A673 (cell line): Measurements from ENCODE around the gene WNT8B. TPM values are rescaled to one million over a fixed set of nuclear protein-coding genes. Genes with fewer than 3 reads are reported as not detected.

Experiments
- BruUV-seq: library from RNA; stranded (reverse); fragments of 400-500 nt; replicated peaks from 2 replicates; lab custom pipeline; 2021; lab: Mats Ljungman, UMichigan
- CTCF ChIA-PET: fragments of 300-600 bp; sonication (Branson Sonifier 250); formaldehyde crosslinking; loops from one replicate; lab custom pipeline; 2022; ENCODE audit warnings: antibody characterized with exemption; lab: Charles Lee
- POLR2A ChIA-PET: fragments of 300-600 bp; sonication (Branson Sonifier 250); formaldehyde crosslinking; loops from one replicate; lab custom pipeline; 2022; ENCODE audit warnings: antibody characterized with exemption; ENCODE audit not compliant: low non-redundant PET; lab: Charles Lee
- DNase-seq: peaks from one replicate; pipeline ENCODE4 v3.0.0-alpha.2; 2015; ENCODE audit warnings: low spot score
- H3K27ac ChIP-seq: fragments of 200-600 bp; sonication (generic); 2 replicates; pipeline ENCODE4 v1.5.1; 2016; ENCODE audit warnings: mixed run types, low read depth, mild to moderate bottlenecking, mixed read lengths, antibody characterized with exemption, low read length; ENCODE audit not compliant: poor library complexity, severe bottlenecking
- H3K27me3 ChIP-seq: fragments of 200-600 bp; sonication (generic); replicated peaks from 2 replicates; pipeline ENCODE4 v1.6.1; 2017; ENCODE audit warnings: mixed run types, low read depth, mild to moderate bottlenecking, mixed read lengths, antibody characterized with exemption, low read length; ENCODE audit not compliant: insufficient read depth, poor library complexity
- H3K36me3 ChIP-seq: fragments of 200-600 bp; sonication (generic); 2 replicates; pipeline ENCODE4 v1.6.1; 2016; ENCODE audit warnings: mixed run types, mild to moderate bottlenecking, mixed read lengths, antibody characterized with exemption, low read length; ENCODE audit not compliant: insufficient read depth, poor library complexity, severe bottlenecking
- H3K4me1 ChIP-seq: fragments of 200-600 bp; sonication (generic); 2 replicates; pipeline ENCODE4 v1.6.1; 2017; ENCODE audit warnings: mixed run types, mild to moderate bottlenecking, mixed read lengths, antibody characterized with exemption, low read length; ENCODE audit not compliant: insufficient read depth, poor library complexity, severe bottlenecking
- H3K4me3 ChIP-seq: fragments of 200-600 bp; sonication (generic); 2 replicates; pipeline ENCODE4 v1.5.1; 2016; ENCODE audit warnings: low read depth, mixed run types, mild to moderate bottlenecking, mixed read lengths, low read length; ENCODE audit not compliant: poor library complexity, severe bottlenecking
- H3K9me3 ChIP-seq: fragments of 200-600 bp; sonication (generic); 2 replicates; pipeline ENCODE4 v1.6.1; 2016; ENCODE audit warnings: mixed run types, low read depth, mild to moderate bottlenecking, mixed read lengths, antibody characterized with exemption, low read length; ENCODE audit not compliant: poor library complexity, severe bottlenecking
- EZH2 ChIP-seq: fragments of 200-600 bp; sonication (generic); IDR thresholded peaks from 2 replicates; pipeline ENCODE4 v1.6.1; 2017; ENCODE audit warnings: borderline replicate concordance, low read depth, mild to moderate bottlenecking, mixed read lengths, antibody characterized with exemption, low read length; ENCODE audit not compliant: poor library complexity, severe bottlenecking
- intact Hi-C: fragments of 100-400 bp; cut with micrococcal nuclease; formaldehyde crosslinking; loops from one replicate; pipeline ENCODE4 v1.10.0; 2022; ENCODE audit not compliant: unreplicated experiment
- total RNA-seq: library from RNA; stranded (reverse); gene quantifications from 2 replicates; pipeline ENCODE4 v1.2.3, GENCODE V29; 2021
- TF ChIP-seq, protein P1 (sequence below): fragments of 300-800, 200-600 bp; sonication (generic); conservative IDR thresholded peaks from 2 replicates; pipeline ENCODE4 v1.5.1; 2017; ENCODE audit warnings: low read depth, mild to moderate bottlenecking, antibody characterized with exemption, low read length, moderate library complexity, mixed read lengths

The WNT8B gene
- total RNA-seq, 1 experiment from 2014 or later: not detected

DNA sequence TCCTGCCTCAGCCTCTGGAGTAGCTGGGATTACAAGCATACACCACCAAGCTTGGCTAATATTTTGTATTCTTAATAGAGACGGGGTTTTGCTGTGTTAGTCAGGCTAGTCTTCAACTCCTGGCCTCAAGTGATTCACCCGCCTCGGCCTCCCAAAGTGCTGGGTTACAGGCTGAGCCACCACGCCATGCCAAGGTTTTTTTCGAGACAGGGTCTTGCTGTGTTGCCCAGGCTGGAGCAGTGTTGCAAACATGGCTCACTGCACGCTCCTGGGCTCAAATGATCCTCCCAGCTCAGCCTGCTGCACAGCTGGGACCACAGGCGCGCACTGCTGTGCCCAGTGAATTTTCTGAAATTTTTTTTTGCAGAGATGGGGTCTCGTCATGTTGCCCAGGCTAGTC is 60.1 kb downstream of the WNT8B start:
- H3K27me3 ChIP-seq: no peaks in the 10 kb centered on the region
- intact Hi-C loops: no loop called here
- no TSS peak for BruUV-seq
- ChIA-PET CTCF (interaction anchor here (1.0 kb wide), 1 partner anchor 355 kb away, joined by 3 read pairs; no protein-coding TSS in a partner anchor), POLR2A (no interaction called here)
- no peak overlapping the region for H3K27ac ChIP-seq
- H3K9me3 ChIP-seq: no peaks in the 10 kb centered on the region
- DNase-seq: no peak
- peaks cover 36% of the 10 kb centered on the region for H3K36me3 ChIP-seq
- H3K4me3 ChIP-seq: no peak overlapping the region
- peaks cover 7% of the 10 kb centered on the region for H3K4me1 ChIP-seq
- TF ChIP-seq, protein P1, sequence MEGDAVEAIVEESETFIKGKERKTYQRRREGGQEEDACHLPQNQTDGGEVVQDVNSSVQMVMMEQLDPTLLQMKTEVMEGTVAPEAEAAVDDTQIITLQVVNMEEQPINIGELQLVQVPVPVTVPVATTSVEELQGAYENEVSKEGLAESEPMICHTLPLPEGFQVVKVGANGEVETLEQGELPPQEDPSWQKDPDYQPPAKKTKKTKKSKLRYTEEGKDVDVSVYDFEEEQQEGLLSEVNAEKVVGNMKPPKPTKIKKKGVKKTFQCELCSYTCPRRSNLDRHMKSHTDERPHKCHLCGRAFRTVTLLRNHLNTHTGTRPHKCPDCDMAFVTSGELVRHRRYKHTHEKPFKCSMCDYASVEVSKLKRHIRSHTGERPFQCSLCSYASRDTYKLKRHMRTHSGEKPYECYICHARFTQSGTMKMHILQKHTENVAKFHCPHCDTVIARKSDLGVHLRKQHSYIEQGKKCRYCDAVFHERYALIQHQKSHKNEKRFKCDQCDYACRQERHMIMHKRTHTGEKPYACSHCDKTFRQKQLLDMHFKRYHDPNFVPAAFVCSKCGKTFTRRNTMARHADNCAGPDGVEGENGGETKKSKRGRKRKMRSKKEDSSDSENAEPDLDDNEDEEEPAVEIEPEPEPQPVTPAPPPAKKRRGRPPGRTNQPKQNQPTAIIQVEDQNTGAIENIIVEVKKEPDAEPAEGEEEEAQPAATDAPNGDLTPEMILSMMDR: no peak
- TF ChIP-seq EZH2: no peak

DNA sequence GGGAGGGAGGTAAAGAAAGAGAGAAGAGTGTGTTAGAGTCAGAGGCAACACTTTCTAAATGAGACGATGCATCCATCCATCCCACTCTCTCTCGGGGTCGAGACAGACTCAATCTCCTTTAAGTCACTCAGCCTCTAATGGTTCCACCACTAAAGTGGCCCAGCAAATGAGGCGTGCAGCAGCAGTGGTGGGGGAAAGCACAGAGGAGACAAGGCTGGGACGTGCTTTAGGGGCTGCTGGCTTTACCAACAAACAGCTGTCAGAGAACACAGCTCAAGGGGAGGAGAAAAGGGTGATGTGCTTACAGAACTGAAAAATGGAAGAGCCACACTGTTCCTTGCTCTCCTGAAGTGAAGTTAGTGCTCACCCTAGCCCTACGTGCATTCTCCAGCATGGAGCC is 61.4 kb downstream of the WNT8B start:
- Histone ChIP-seq H3K36me3 (peaks cover 36% of the 10 kb centered on the region), H3K27ac (no peak overlapping the region), H3K27me3 (no peaks in the 10 kb centered on the region), H3K4me1 (peaks cover 10% of the 10 kb centered on the region), H3K9me3 (no peaks in the 10 kb centered on the region), H3K4me3 (no peak overlapping the region)
- ChIA-PET POLR2A (no interaction called here), CTCF (no interaction called here)
- DNase-seq: no peak
- BruUV-seq: no TSS peak
- intact Hi-C loops: no loop called here
- TF ChIP-seq, protein P1: no peak
- no peak for TF ChIP-seq EZH2

DNA sequence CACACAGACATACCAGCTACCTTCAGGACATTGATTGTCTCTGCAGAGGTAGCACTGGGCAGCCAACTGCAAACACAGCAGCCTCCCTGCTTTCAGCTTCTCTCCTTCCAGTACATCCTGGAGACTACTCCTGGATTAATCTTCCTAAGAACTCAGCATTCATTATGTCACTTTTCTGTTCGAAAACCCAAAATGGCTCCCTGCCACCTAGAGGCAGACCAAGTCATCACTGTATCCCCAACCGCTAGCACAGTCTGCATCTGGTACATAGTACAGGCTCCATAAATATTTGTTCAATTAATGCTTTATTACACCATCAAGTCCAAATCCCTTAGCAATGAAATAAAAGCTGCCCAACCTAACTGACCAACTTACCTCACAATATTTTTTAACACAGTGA is 61.8 kb downstream of the WNT8B start:
- no peak for TF ChIP-seq EZH2
- TF ChIP-seq, protein P1: 0 out of 2 replicates have a peak, but pooled peaks have one; percentile 19
- H3K27ac ChIP-seq: no peak overlapping the region
- CTCF ChIA-PET: no interaction called here
- POLR2A ChIA-PET: no interaction called here
- H3K27me3 ChIP-seq: no peaks in the 10 kb centered on the region
- no peak overlapping the region for H3K4me3 ChIP-seq
- H3K36me3 ChIP-seq: peaks cover 36% of the 10 kb centered on the region
- intact Hi-C loops: no loop called here
- H3K4me1 ChIP-seq: peaks cover 7% of the 10 kb centered on the region
- no TSS peak for BruUV-seq
- H3K9me3 ChIP-seq: no peaks in the 10 kb centered on the region
- DNase-seq: no peak
